GM19099 (cell line): ENCODE data around the gene RNF31.

ENCODE experiments used
- POLR2A ChIP-seq: IDR thresholded peaks from 3 replicates; pipeline ENCODE4 v1.6.1; 2011; ENCODE audit warnings: low read depth; ENCODE audit not compliant: insufficient read length; ENCODE audit errors: extremely low read depth

Gene RNF31

DNA sequence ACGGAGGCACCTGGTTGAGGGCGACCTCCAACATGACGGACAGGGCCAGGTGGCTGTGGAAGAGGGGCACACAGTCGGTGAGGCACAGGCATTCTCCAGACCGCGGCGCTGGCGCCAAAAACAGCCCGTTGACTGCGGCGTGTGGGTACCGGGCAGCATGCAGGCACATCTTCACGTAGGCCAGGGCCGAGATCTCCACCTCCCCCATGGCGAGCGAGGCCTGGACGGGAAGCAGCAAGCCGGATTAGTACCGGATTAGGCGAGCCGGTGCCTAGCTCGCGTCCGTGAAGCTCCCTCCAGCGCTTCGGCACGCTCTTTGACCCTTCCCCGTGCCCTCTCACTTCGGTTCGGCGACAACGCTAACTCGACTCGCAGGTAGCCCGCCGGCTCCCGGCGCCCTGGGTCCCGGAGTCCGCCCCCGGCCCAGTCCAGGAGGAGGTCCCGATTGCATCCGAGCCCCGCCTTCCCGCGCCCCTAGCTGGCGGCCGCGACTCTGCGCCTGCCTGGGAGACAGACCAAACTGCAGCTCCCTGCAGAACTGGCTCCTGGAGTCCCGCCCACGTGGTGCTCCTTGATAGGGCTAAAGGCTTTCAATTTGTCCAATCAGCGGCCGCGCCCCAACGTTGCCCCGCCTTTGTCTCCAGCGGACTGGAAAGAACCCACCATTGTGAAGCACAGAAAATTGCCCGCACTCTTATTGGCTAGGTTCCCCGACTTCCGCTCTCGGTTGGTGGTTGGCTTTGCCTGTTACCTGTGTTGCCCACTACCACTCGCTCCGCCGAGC lies 6.0 kb upstream of the RNF31 start, which contains the start of gene EMC9:
TSS of gene EMC9 (minus strand) at position 495 of the 784 bp plus-strand sequence. CDS start at position 208, 287 bp downstream.
- peak; percentile 91 for TF ChIP-seq POLR2A

GRCh38 chr14:24143511-24143910 lies 3.8 kb upstream of the RNF31 start:
- no peak for TF ChIP-seq POLR2A

- no peak for TF ChIP-seq POLR2A
Observed at GRCh38 chr14:24144451-24144850, 2.8 kb upstream of the RNF31 start.

DNA sequence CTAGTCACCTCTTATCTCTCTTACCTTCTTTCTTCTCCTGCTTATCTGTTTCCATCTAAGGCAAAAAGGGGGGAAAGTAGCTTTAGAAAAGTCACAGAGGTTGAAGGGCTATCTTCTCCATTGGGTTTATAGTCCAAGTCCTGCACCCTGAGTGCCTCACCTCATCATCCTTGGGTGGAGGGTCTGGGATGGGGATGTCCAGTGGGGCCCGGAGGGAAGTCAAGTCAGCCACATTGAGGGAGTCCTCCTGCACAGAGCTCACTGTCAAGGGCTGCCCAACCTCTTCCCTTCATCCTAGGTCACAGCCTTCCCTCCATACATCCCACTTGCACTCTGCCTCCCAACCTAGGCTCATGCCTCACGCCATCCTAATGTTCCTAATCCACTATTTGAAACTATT lies 2.1 kb upstream of the RNF31 start:
- TF ChIP-seq POLR2A = no peak

GRCh38 chr14:24145690-24146452 lies 1.4 kb upstream of the RNF31 start:
- TF ChIP-seq POLR2A = no peak

GRCh38 chr14:24146453-24146977 lies 783 bp upstream of the RNF31 start, which contains the start of gene PSME2:
Gene PSME2, minus strand, starts transcription at chr14:24146610. Its CDS starts 29 bp downstream, at chr14:24146581.
- peak; percentile 11 for TF ChIP-seq POLR2A

DNA sequence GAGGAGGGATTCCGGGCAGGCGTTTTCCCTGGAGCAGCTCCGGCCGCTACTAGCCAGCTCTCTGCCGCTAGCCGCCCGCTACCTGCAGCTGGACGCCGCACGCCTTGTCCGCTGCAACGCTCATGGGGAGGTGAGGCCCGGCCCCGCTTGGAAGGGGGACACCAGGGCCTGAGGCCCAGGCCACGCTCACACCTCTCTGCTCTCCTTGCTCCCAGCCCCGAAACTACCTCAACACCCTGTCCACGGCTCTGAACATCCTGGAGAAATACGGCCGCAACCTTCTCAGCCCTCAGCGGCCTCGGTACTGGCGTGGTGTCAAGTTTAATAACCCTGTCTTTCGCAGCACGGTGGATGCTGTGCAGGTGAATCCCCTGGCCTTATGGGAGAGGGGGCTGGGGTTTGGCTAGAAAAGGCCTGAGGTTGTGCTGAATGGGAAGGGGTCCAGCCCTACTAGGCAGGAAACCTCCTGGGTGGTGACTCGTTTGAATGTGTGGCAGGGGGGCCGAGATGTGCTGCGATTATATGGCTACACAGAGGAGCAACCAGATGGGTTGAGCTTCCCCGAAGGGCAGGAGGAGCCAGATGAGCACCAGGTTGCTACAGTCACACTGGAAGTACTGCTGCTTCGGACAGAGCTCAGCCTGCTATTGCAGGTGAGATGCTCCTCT lies 597 bp downstream of the RNF31 start:
- TF ChIP-seq POLR2A = no peak

DNA sequence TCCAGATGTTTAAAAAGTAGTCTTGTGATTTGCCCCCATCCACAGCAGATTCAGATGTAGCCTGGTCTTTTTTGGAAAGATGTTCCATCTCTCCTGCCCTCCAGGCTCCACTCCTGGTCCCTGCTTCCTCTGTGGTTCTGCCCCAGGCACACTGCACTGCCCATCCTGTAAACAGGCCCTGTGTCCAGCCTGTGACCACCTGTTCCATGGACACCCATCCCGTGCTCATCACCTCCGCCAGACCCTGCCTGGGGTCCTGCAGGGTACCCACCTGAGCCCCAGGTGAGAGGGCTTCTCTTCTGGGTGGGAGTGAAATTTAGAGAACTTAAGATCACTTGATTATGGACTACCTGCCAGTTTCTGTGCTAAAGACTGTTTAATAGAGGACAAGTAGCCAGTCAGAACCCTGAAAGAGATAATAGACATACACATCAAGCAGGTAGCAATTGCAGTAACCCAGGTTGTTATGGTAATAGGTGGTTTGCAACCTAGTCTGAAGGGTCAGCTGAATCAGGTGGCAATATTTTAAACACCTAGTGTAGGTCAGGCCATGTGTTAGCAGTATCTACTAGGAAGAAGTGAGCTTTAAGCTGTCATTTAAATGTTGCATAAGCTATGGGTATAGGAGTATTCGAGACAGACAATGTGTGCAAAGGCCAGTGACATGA lies 2.1 kb downstream of the RNF31 start:
- TF ChIP-seq POLR2A = no peak

DNA sequence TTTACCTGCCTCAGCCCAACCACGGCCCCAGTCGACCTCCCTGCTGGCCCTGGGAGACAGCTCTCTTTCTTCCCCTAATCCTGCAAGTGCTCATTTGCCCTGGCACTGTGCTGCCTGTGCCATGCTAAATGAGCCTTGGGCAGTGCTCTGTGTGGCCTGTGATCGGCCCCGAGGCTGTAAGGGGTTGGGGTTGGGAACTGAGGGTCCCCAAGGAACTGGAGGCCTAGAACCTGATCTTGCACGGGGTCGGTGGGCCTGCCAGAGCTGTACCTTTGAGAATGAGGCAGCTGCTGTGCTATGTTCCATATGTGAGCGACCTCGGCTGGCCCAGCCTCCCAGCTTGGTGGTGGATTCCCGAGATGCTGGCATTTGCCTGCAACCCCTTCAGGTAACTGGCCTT lies 2.8 kb downstream of the RNF31 start:
- TF ChIP-seq POLR2A = no peak

DNA sequence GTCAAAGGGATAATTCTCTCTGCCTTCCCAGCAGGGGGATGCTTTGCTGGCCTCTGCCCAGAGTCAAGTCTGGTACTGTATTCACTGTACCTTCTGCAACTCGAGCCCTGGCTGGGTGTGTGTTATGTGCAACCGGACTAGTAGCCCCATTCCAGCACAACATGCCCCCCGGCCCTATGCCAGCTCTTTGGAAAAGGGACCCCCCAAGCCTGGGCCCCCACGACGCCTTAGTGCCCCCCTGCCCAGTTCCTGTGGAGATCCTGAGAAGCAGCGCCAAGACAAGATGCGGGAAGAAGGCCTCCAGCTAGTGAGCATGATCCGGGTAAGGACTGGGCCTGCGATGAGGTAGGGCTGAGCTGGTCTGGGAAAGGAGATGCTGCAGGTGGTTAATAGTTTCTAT lies 3.3 kb downstream of the RNF31 start:
- TF ChIP-seq POLR2A = no peak

DNA sequence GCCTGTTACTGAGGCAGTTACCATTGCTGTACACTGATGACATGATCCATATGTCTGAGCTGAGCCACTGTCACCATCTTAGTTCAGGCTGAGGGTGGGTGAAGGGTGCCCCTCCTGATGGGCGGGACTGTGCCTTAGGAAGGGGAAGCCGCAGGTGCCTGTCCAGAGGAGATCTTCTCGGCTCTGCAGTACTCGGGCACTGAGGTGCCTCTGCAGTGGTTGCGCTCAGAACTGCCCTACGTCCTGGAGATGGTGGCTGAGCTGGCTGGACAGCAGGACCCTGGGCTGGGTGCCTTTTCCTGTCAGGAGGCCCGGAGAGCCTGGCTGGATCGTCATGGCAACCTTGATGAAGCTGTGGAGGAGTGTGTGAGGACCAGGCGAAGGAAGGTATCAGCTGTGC lies 3.7 kb downstream of the RNF31 start:
- TF ChIP-seq POLR2A = no peak

- no peak for TF ChIP-seq POLR2A
Observed at GRCh38 chr14:24151404-24152080, 4.2 kb downstream of the RNF31 start.

- no peak for TF ChIP-seq POLR2A
Observed at GRCh38 chr14:24155100-24155499, 7.8 kb downstream of the RNF31 start.

DNA sequence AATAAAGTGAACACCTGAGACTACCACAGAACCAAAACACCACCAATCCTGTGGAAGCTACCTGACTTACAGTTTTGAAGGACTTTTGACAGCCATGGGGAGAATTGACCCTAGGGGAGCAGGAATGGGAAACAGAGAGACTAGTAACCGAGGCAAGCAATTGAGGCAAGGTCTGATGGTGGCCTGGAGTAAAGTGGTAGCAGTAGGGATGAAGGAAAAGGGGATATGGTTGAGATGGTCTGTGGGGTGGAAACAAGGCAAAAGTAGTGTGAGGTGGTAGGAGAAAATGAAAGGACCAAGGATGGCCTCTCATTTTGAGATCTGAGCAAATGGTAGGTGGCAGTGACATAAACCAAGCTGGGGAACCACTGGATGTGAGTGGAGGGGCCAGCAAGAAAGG lies 9.5 kb downstream of the RNF31 start:
- no peak for TF ChIP-seq POLR2A
